ENCODE results near the gene CYP21A2.

DNA sequence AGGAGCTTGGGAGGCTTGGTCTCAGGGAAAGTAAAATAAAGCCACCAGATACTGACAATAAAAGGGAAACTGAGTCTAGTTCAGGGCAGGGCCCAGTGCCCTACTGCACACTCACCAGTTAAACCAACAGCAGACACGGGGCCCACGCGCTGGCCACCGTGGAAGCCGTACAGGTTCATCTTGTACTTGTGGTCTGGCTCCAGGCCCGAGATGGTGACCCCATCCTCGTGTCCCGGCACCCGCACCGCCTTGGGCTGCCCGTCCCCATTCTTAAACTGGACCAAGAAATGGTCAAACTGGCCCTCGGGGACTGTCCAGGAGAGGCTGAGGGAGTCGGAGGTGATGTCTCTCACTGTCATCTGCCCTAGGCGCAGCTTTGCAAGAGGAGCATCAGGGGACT is 26.5 kb downstream of the CYP21A2 start:
- TF ChIP-seq, protein P1, sequence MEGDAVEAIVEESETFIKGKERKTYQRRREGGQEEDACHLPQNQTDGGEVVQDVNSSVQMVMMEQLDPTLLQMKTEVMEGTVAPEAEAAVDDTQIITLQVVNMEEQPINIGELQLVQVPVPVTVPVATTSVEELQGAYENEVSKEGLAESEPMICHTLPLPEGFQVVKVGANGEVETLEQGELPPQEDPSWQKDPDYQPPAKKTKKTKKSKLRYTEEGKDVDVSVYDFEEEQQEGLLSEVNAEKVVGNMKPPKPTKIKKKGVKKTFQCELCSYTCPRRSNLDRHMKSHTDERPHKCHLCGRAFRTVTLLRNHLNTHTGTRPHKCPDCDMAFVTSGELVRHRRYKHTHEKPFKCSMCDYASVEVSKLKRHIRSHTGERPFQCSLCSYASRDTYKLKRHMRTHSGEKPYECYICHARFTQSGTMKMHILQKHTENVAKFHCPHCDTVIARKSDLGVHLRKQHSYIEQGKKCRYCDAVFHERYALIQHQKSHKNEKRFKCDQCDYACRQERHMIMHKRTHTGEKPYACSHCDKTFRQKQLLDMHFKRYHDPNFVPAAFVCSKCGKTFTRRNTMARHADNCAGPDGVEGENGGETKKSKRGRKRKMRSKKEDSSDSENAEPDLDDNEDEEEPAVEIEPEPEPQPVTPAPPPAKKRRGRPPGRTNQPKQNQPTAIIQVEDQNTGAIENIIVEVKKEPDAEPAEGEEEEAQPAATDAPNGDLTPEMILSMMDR (IDR thresholded peaks at IDR 0.05; ENCODE audit: low read length), result no peak
- no peak for TF ChIP-seq EZH2 (optimal IDR thresholded peaks at IDR 0.05; ENCODE audit: low read depth, low read length)
